Neuronal stem cell (in vitro differentiated cells): ENCODE measurements around the gene CDHR1.

ENCODE experiments used
- DNase-seq: peaks from one replicate; pipeline ENCODE4 v3.0.0-alpha.2; 2013; ENCODE audit warnings: low spot score
- H2AFZ ChIP-seq: one replicate; pipeline ENCODE4 v1.6.1; 2013; ENCODE audit warnings: mild to moderate bottlenecking, low read length, inconsistent platforms
- H2AK5ac ChIP-seq: 2 replicates; pipeline ENCODE4 v1.6.1; 2013; ENCODE audit warnings: low read depth, mild to moderate bottlenecking, inconsistent platforms, low read length, moderate library complexity, mixed read lengths
- H2BK120ac ChIP-seq: 2 replicates; pipeline ENCODE4 v1.6.1; 2013; ENCODE audit warnings: low read depth, mild to moderate bottlenecking, inconsistent platforms, low read length, moderate library complexity, mixed read lengths
- H2BK12ac ChIP-seq: one replicate; pipeline ENCODE4 v1.6.1; 2013; ENCODE audit warnings: low read length, inconsistent platforms
- H2BK15ac ChIP-seq: 2 replicates; pipeline ENCODE4 v1.6.1; 2013; ENCODE audit warnings: mild to moderate bottlenecking, low read length, inconsistent platforms, mixed read lengths
- H2BK5ac ChIP-seq: one replicate; pipeline ENCODE4 v1.6.1; 2013; ENCODE audit warnings: inconsistent platforms, mild to moderate bottlenecking, low read length, moderate library complexity
- H3K14ac ChIP-seq: one replicate; pipeline ENCODE4 v1.6.1; 2013; ENCODE audit warnings: low read length, inconsistent platforms
- H3K18ac ChIP-seq: 2 replicates; pipeline ENCODE4 v1.6.1; 2013; ENCODE audit warnings: low read length, inconsistent platforms
- H3K23ac ChIP-seq: 2 replicates; pipeline ENCODE4 v1.6.1; 2013; ENCODE audit warnings: low read depth, mild to moderate bottlenecking, mixed read lengths, low read length, inconsistent platforms; ENCODE audit not compliant: poor library complexity
- H3K27ac ChIP-seq: replicated peaks from 3 replicates; pipeline ENCODE4 v1.5.1; 2013; ENCODE audit warnings: low read length, inconsistent platforms
- H3K27me3 ChIP-seq, 3 experiments: 2 replicates each; pipeline ENCODE4 v1.6.1; 2013; ENCODE audit warnings: low read length in 3 of 3, mild to moderate bottlenecking in 2 of 3, inconsistent platforms in 1 of 3, low read depth in 1 of 3, mixed read lengths in 1 of 3, moderate library complexity in 1 of 3; ENCODE audit not compliant: control insufficient read depth in 3 of 3, insufficient read depth in 3 of 3
- H3K36me3 ChIP-seq, 2 donors: replicated peaks in 1 of 2; 2 replicates each; pipeline ENCODE4 v1.6.1; 2013; ENCODE audit warnings: low read length in 2 of 2; ENCODE audit not compliant: control insufficient read depth in 2 of 2, insufficient read depth in 2 of 2
- H3K4ac ChIP-seq: 2 replicates; pipeline ENCODE4 v1.6.1; 2013; ENCODE audit warnings: inconsistent platforms, mild to moderate bottlenecking, low read length, moderate library complexity
- H3K4me1 ChIP-seq, 2 donors: 1 replicate in 1 of 2; 2 replicates in 1 of 2; pipeline ENCODE4 v1.6.1; 2013; ENCODE audit warnings: low read length in 2 of 2, low read depth in 1 of 2; ENCODE audit not compliant: control insufficient read depth in 2 of 2, insufficient read depth in 1 of 2
- H3K4me2 ChIP-seq: one replicate; pipeline ENCODE4 v1.6.1; 2013; ENCODE audit warnings: mild to moderate bottlenecking, low read length, inconsistent platforms; ENCODE audit not compliant: insufficient read depth, poor library complexity, severe bottlenecking
- H3K4me3 ChIP-seq, 2 donors: 2 replicates each; pipeline ENCODE4 v1.5.1; 2013; ENCODE audit warnings: low read length in 2 of 2, mild to moderate bottlenecking in 2 of 2, inconsistent platforms in 1 of 2, moderate library complexity in 1 of 2
- H3K79me1 ChIP-seq: one replicate; pipeline ENCODE4 v1.6.1; 2013; ENCODE audit warnings: low read depth, mild to moderate bottlenecking, inconsistent platforms, low read length, moderate library complexity
- H3K9ac ChIP-seq: one replicate; pipeline ENCODE4 v1.6.1; 2013; ENCODE audit warnings: mild to moderate bottlenecking, low read depth, low read length, inconsistent platforms; ENCODE audit not compliant: poor library complexity
- H3K9me3 ChIP-seq, 2 donors: replicated peaks in 1 of 2; 2 replicates each; pipeline versions ENCODE3 to v1.6.1; 2013; ENCODE audit warnings: low read length in 2 of 2, mild to moderate bottlenecking in 2 of 2, inconsistent platforms in 1 of 2, low read depth in 1 of 2, mixed read lengths in 1 of 2, moderate library complexity in 1 of 2; ENCODE audit not compliant: control insufficient read depth in 2 of 2, insufficient read depth in 1 of 2
- H4K8ac ChIP-seq: one replicate; pipeline ENCODE4 v1.6.1; 2013; ENCODE audit warnings: low read depth, mild to moderate bottlenecking, inconsistent platforms, low read length, moderate library complexity
- H4K91ac ChIP-seq: one replicate; pipeline ENCODE4 v1.6.1; 2013; ENCODE audit warnings: low read length, low read depth, mild to moderate bottlenecking, inconsistent platforms; ENCODE audit not compliant: poor library complexity
- WGBS, 2 donors: extraction: QIAGEN DNeasy Blood & Tissue Kit; methylation state at CpG; one replicate each; pipeline ENCODE4 v1.1.7; 2013; ENCODE audit warnings: missing lambda C conversion rate in 2 of 2, mixed read lengths in 1 of 2; ENCODE audit not compliant: insufficient read length in 2 of 2, insufficient replicate concordance in 1 of 2; ENCODE audit errors: extremely low coverage in 2 of 2; 5-methylcytosine and 5-hydroxymethylcytosine counted together

The CDHR1 gene

DNA sequence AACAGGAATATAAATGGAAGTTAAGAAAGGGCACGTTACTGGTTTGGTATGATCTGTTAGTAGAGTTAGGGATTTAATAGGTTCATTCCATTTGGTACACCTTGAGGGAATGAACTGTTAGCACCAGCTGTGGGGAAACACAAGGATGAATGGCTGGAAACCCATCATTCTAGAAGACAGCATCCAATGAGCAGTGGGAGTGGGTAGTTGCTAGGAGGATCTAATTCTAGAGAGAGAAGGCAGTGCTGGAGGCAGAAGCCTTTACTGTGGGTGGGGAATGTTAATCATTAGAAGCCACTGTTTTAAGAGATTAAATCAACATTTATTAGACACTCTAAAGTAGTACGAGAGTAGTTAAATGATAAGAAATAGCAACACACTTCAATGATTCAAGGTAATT lies 36.3 kb upstream of the CDHR1 start:
- H3K79me1 ChIP-seq: peaks cover 2% of the 10 kb centered on the region
- H3K4ac ChIP-seq: no peak overlapping the region
- H3K4me1 ChIP-seq: peaks cover 0 to 2% of the 10 kb centered on the region in 2 donors
- H2BK5ac ChIP-seq: no peak overlapping the region
- DNase-seq: no peak
- H3K4me3 ChIP-seq: no peak overlapping the region
- WGBS, 2 donors: no CpG with 5 or more reads among the region's 2 CpGs
- no peak overlapping the region for H4K8ac ChIP-seq
- H3K18ac ChIP-seq: no peak overlapping the region
- no peak overlapping the region for H2BK120ac ChIP-seq
- no peak overlapping the region for H2AK5ac ChIP-seq
- H3K27me3 ChIP-seq: no peaks in the 10 kb centered on the region
- peaks cover 4 to 21% of the 10 kb centered on the region in 2 donors for H3K36me3 ChIP-seq
- no peak overlapping the region for H3K9ac ChIP-seq
- no peak overlapping the region for H3K27ac ChIP-seq
- H3K4me2 ChIP-seq: no peak overlapping the region
- no peaks in the 10 kb centered on the region for H3K9me3 ChIP-seq
- H4K91ac ChIP-seq: no peak overlapping the region
- no peak overlapping the region for H2AFZ ChIP-seq
- no peak overlapping the region for H2BK15ac ChIP-seq
- H3K14ac ChIP-seq: no peak overlapping the region
- no peak overlapping the region for H3K23ac ChIP-seq
- no peak overlapping the region for H2BK12ac ChIP-seq

DNA sequence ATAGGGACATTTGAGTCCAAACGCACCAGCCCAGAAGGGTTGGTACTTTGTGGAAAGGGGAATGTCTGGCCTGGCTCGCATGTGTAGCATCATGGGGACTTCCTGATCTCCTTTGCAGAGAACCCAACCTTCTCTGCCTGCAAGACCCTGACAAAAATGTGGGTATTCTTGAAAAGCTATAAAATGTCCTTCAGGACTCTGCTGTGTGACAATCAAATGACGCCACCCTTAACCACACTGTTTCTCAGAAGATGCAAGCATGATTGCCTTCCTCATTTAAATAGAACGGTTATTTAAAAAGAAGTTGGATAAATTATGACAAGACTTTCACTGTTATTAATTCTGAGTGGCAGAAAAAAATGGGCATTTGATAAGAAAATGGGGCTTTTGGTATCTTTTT lies 35.8 kb upstream of the CDHR1 start:
- DNase-seq: no peak
- WGBS, 2 donors: no CpG with 5 or more reads among the region's 4 CpGs

DNA sequence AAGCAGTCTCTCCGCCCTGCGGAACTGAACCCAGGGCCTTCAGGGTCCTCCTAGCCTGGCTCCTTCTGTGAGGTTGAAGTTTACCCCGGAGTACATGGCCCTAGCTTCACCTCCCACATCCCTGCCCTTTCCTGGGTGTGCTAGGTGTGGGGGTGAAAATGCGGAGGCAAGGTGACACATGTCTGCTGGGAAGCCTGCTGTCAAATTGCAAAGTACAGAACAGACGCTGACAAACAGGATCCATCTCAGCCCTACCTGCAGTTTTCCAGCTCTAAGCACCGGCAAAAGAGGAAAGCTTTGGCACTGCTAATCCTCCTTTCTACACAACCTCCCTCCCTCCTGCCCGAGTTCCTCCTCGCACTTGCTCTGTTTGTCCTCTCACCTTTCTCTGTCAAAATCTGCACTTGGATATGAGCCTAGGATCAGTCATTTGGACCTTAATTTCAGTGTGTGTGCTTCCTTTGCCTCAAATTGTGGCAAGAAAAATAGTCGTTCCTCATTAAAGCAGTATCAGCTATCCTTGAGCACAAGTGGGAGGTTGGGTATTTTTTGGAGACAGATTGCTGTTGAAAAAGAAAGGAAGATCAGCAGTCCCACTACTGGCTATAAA lies 35.2 kb upstream of the CDHR1 start:
- Histone ChIP-seq H4K91ac (no peak overlapping the region), H3K4me3 (peak overlapping the region in 1 of 2 donors; percentile 36), H2BK15ac (no peak overlapping the region), H3K4ac (no peak overlapping the region), H3K36me3 (peaks cover 4 to 10% of the 10 kb centered on the region in 2 donors), H3K14ac (no peak overlapping the region), H3K18ac (peak overlapping the region; percentile 25), H3K9ac (no peak overlapping the region), H3K4me2 (no peak overlapping the region), H2AFZ (peak overlapping the region; percentile 18), H3K4me1 (peaks cover 0 to 2% of the 10 kb centered on the region in 2 donors), H3K27me3 (no peaks in the 10 kb centered on the region), H3K79me1 (peaks cover 2% of the 10 kb centered on the region), H3K23ac (peak overlapping the region; percentile 13), H3K27ac (no peak overlapping the region), H2BK12ac (no peak overlapping the region), H2BK5ac (no peak overlapping the region), H3K9me3 (no peaks in the 10 kb centered on the region), H2AK5ac (no peak overlapping the region), H2BK120ac (no peak overlapping the region), H4K8ac (no peak overlapping the region)
- no CpG with 5 or more reads among the region's 9 CpGs for WGBS, 2 donors
- no peak for DNase-seq

More for the DNA sequence above, 35.8 kb upstream of the CDHR1 start:
- H2BK5ac ChIP-seq: no peak overlapping the region
- H3K4ac ChIP-seq: no peak overlapping the region
- H3K4me1 ChIP-seq: peaks cover 0 to 2% of the 10 kb centered on the region in 2 donors
- H2BK12ac ChIP-seq: no peak overlapping the region
- H3K79me1 ChIP-seq: peaks cover 2% of the 10 kb centered on the region
- H3K27ac ChIP-seq: no peak overlapping the region
- H3K23ac ChIP-seq: no peak overlapping the region
- no peak overlapping the region for H3K9ac ChIP-seq
- H4K8ac ChIP-seq: no peak overlapping the region
- no peak overlapping the region for H2AK5ac ChIP-seq
- peaks cover 4 to 16% of the 10 kb centered on the region in 2 donors for H3K36me3 ChIP-seq
- H3K18ac ChIP-seq: no peak overlapping the region
- no peaks in the 10 kb centered on the region for H3K9me3 ChIP-seq
- no peak overlapping the region for H3K14ac ChIP-seq
- no peak overlapping the region for H2BK120ac ChIP-seq
- H3K4me3 ChIP-seq: no peak overlapping the region
- H3K4me2 ChIP-seq: no peak overlapping the region
- H2AFZ ChIP-seq: no peak overlapping the region
- no peak overlapping the region for H2BK15ac ChIP-seq
- H3K27me3 ChIP-seq: no peaks in the 10 kb centered on the region
- no peak overlapping the region for H4K91ac ChIP-seq

DNA sequence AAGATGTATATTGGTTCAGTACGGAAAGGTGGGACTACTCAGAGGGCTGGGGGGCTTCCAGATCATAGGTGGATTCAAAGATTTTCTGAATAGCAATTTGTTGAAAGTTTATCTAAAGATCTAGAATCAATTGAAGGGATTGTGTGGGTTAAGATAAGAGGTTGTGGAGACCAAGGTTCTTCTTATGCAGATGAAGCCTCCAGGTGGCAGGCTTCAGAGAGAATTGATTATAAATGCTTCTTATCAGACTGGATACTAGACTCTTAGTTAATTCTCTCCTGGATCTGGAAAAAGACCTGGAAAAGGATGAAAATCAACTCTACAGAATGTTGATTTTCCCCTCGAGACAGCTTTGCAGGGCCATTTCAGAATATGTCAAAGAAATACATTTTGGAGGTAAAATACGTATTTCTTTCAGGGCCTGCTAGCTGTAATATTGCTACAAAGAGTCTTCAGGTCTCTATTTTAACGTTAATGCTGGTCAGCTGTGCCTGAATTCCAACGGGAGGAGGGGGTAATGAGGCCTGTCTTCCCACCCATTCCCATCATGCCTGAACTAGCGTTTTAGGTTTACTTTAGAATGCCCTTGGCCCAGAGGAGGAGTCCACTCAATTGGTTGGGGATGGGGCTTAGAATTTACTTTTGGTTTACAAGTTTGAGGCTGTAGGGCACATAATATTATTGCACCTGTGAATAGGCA lies 33.5 kb upstream of the CDHR1 start:
- H2BK12ac ChIP-seq: no peak overlapping the region
- H3K23ac ChIP-seq: no peak overlapping the region
- WGBS, 2 donors: no CpG with 5 or more reads among the region's 6 CpGs
- no peak overlapping the region for H3K4me2 ChIP-seq
- no peaks in the 10 kb centered on the region for H3K27me3 ChIP-seq
- H2AFZ ChIP-seq: no peak overlapping the region
- no peaks in the 10 kb centered on the region for H3K9me3 ChIP-seq
- H3K14ac ChIP-seq: no peak overlapping the region
- no peak overlapping the region for H4K91ac ChIP-seq
- H3K27ac ChIP-seq: no peak overlapping the region
- H3K9ac ChIP-seq: no peak overlapping the region
- no peak overlapping the region for H3K4me3 ChIP-seq
- no peaks in the 10 kb centered on the region for H3K79me1 ChIP-seq
- DNase-seq: no peak
- H2BK120ac ChIP-seq: no peak overlapping the region
- H4K8ac ChIP-seq: no peak overlapping the region
- H2AK5ac ChIP-seq: no peak overlapping the region
- H2BK15ac ChIP-seq: no peak overlapping the region
- no peak overlapping the region for H3K4ac ChIP-seq
- peaks cover 0 to 2% of the 10 kb centered on the region in 2 donors for H3K4me1 ChIP-seq
- H3K18ac ChIP-seq: no peak overlapping the region
- H3K36me3 ChIP-seq: no peaks in the 10 kb centered on the region
- no peak overlapping the region for H2BK5ac ChIP-seq
